ENCODE results near the gene EID2.

Gene EID2

DNA sequence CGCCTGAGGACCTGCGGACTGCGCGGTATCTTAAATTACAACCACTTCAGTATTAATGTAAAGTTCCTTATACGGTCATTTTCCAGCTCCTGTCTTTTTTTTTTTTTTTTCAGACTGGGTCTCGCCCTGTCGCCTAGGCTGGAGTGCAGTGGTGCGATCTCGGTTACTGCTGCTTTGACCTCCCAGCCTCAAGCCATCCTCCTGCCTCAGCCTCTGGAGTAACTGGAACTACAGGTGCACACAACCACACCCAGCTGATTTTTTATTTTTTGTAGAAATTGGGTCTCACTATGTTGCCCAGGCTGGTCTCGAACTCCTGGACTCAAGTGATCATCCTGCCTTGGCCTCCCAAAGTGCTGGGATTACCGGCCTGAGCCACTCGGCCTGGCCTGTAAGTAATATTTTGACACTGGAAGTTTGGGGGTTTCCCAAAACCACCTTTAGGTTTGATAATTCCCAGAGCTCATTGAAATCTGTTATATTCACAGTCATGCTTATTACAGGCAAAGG lies 6.9 kb downstream of the EID2 start:
- no peak for DNase-seq

DNA sequence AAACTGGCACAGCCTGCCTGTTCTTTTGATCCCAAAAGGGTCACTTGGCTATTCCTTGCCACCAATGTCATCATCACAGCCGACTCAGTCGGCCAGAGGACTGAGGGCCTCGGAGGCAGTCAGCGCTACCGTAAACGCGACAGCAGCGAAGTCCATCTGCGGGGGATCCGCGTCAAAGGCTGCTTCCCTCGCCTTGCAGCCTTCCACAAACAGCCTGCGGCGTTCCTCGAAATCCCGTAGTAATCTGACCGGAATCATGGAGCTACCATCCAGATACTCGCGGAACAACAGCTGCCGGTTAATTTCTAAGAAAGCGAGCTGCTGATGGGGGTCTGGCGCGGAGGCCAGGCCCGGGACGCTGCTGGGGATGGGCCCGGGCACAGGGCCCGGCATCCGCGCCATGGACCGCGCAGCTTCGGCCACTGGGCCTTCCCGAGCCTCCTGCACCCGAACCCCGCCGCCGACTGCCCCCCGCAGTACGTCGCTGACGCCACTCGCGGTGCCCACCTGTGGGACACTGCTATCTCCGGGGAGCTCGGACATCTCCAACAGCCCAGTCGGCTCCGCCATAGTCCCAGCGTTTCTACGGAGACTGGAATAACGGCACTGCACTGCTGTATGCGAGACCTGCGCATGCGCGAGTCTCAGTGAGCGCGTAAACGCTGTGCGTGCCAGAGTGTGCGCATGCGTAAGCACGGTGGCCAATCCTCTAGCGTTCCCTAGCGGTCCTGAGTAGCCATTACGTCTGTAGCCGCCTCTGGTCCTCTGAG lies 7.5 kb downstream of the EID2 start, which contains the start of gene EID2B:
TSS of gene EID2B (minus strand) at position 620 of the 770 bp plus-strand sequence. CDS start at position 570, 50 bp downstream.
- DNase-seq = peak; percentile 98

DNA sequence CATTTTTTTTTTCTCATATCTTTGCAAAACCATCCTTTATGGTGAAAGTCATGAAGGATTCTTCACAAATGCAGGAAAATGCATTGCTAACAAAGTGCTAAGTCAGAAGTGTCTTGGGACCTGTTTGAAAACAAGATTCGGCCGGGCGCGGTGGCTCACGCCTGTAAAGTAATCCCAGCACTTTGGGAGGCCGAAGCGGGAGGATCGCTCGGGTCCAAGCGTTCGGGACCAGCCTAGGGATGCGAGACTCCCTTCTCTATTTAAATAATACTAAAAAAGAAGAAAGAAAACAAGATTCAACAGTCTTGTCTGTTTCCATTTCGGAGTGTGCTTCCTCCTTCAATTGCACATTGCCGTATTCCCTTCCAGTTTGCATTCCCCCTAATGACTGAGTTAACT lies 8.1 kb downstream of the EID2 start:
- no peak for DNase-seq

DNA sequence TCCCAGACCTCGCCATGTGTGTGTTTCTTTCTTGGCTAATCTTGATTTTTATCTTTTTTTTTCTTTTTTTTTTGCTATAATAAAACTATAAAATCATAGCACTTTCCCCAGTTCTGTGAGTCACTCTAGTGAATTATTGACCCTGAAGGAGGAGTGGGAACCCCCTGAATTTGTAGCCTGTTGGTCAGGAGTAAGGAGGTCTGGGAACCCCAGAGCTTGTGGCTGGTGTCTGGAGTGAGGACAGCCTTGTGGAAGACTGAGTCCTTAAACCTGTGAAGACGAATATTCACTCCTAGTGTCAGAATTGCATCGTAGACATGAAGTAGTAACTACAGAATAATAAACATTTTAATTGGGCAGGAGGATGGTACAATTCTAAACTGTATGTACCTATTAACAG lies 14.8 kb downstream of the EID2 start:
- DNase-seq = no peak

DNA sequence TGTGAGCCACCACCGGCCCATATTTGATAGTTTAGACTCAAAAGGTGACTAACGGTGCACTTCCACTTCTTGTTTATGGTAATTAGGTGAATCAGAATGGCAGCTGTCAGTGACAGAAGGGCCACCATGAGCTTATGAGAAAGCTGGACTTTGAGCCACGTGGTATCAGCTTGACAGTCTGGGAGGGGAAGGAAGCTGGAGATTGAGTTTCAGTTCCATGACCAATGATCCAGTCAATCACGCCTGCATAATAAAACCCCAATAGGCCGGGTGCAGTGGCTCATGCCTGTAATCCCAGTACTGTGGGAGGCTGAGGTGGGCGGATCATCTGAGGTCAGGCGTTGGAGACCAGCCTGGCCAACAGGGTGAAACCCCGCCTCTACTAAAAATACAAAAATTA lies 15.5 kb downstream of the EID2 start:
- DNase-seq = no peak

DNA sequence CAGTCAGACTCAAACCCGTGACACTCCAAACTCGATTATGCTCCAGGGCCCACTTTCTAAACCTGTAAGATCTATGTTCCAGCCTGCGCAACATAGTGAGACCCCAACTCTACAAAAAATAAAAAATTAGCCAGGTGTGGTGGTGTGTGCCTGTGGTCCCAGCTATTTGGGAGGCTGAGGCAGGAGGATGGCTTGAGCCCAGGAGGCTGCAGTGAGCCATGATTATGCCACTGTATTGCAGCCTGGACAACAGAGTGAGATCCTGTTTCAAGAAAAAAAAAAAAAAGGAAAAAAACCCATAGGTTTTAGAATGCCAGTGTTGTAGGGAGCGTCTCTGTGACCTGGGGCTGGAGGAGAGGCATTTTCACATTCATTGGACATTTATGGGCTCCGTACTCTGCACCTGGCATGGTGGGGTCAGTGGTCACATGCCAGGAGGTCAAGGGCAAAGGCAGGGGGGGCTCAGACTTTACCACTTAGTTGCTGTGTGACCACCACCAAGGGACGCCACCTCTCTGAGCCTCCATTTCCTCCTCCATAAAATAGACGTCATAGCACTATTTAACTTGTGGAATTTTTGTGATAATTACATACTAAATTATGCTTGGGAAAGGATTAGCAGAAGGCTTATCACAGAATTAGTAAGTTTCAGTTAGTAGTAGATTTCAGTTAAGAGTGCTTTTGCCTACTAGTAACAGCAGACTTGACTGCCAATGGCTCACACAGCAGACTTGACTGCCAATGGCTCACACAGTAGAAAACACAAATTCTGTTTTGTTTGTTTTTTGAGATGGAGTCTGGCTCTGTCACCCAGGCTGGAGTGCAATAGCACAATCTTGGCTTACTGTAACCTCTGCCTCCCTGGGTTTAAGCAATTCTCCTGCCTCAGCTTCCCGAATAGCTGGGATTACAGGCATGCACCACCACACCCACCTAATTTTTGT lies 19.1 kb downstream of the EID2 start:
- DNase-seq = no peak

DNA sequence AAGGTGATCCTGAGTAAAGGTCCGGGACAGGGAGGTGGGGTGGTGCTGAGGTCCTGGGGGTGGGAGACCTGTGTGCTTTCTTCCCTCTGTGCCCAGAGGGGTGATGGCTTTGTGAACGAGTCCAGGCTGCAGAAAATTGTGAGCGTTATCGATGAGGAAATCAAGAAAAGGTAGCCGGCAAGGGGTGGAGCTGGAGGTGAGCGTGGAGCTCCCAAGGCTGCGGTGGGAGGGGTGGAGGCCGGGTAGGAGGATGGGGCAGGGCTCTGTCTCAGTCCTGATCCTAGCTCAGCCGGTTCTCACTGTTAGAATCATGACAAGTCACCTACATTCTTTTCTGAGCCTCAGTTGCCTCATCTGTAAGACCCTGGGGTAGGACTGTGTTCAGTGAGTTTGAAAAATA lies 21.0 kb downstream of the EID2 start:
- DNase-seq = no peak

DNA sequence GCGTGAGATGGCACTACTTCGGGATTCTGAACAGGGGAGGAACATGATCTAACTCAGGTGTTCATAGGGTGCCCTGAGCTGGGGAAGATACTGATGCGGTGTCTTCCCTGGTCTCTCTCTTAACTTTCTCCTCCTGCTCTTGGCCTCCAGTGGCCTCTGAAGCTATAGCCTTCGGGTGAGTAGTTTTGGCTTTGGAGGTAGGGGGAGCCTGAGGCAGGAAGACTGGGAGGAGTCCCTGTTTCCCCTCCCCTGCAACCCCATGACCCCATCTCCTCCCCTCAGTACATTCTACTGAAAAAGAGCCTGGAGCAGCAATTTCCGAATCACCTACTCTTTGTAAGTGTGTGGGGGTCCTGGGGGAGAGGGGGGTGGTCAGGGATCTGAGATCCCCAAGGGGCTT lies 21.5 kb downstream of the EID2 start:
- DNase-seq = no peak

DNA sequence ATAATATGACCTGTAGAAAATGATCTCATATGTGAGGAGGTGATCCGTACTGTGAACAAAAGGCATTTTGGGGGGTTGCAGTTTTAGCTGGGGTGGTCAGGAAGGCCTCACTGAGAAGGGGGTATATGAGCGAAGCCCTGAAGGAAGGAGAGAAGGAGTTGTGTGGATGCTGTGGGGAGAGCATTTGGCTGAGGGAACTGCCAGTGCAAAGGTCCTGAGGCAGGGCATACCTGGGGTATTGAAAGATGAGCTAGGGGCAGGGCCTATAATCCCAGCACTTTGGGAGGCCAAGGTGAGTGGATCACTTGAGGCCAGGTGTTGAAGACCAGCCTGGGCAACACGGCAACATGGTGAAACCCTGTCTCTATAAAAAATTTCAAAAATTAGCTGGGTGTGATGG lies 22.5 kb downstream of the EID2 start:
- no peak for DNase-seq

DNA sequence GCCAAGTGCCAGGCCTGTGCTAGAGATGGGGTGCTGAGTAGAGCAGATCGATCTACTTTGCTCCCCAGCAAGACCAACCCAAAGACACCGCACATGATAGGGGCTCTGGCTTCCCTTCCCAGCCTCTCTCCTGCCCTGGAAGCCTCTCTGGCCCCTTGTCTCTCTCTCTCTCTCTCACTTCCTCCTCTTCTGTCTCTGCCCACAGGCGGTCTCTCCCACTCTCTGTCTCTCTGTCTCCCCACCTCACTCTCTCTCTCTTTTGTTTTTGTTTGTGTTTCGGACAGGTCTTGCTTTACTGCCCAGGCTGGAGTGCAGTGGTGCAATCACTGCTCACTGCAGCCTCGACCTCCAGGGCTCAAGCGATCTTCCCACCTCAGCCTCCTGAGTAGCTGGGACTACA lies 23.7 kb downstream of the EID2 start:
- no peak for DNase-seq

DNA sequence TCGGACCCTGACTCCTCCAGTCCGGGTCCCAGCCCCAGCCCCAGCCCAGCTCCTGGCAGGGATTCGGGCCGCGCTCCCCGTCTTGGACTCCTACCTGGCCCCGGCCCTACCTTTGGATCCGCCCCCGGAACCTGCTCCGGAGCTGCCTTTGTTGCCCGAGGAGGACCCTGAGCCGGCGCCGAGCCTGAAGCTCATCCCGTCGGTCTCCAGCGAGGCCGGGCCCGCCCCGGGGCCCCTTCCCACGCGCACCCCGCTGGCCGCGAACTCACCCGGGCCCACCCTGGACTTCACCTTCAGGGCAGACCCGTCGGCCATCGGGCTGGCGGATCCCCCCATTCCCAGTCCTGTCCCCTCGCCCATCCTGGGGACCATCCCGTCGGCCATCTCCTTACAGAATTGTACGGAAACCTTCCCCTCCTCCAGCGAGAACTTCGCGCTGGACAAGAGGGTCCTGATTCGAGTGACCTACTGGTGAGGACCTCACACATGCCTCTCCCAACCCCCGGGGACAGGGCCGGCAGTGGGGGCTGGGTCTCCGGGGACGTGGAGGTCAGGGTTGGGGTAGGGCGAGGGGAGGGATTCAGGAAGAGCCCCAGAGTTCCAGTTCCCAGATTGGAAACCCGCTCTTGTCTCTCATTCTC lies 24.3 kb downstream of the EID2 start:
- peak; percentile 63 for DNase-seq

DNA sequence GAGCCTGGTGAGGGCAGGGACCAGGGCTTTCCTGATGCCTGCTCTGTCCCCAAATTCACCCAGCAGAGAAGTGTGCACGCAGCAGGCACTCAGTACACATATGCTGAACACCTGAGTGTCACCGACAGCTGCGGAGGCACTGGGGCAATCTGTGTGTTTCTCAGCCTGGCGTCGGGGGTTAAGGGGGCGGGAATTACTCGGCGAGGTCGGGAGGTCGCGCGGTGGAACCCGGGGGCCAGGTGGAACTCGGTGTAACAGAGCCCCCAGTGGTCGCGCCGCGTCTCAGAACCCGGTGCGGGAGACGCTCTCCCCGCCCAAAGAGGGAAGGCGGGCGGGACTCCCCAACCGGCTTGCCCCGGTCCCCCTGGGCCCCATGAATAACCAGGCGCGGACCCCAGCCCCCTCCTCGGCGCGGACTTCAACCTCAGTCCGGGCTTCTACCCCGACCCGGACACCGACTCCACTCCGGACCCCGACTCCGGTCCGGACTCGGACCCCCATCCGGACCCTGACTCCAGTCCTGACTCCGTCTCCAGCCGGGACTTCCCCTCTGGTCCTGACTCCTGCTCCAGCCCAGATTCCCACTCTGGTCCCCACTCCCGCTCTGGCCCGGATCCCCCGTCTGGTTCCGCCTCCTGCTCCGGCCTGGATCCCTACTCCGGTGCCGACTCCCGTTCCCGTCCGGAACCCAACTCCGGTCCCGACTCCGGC lies 25.0 kb downstream of the EID2 start, which contains the start of gene SELENOV:
TSS of gene SELENOV (plus strand) at position 300 of the 711 bp plus-strand sequence. CDS start at position 374, 74 bp downstream.
- DNase-seq = no peak

DNA sequence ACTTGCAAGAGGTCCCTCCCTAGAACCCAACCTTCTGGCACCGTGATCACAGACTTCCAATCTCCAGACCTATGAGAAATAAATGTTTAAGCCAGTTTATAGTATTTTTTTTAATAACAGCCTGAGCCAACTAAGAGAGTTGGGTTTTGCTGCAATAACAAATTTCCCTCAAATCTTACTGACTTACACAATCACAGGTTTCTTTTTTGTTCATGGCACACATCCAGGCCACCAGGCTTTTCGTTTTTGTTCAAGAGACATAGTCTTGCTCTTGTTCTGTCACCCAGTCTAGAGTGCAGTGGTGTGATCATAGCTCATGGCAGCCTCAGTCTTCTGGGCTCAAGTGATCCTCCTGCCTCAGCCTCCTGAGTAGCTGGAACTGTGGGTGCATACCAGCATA lies 27.0 kb downstream of the EID2 start:
- DNase-seq = no peak

DNA sequence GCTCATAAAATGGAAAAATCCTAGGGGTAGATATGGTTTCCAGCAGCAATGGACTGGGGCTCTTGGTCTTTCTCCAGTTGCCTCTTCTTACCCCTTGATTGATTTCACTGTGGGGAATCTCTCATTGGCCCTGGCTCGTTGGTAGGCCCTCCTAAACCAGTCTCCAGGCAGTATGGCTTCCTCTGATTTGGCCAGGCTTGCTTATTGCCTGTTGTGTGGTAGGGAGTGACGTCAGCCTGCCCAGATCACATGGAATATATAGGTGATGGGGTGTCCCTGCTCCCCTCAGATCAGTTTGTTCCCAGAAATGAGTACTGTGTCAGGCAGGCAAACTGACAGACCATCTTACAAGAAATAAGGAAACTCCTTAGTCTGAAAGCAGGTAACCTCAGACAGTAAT lies 30.7 kb downstream of the EID2 start:
- DNase-seq = no peak

DNA sequence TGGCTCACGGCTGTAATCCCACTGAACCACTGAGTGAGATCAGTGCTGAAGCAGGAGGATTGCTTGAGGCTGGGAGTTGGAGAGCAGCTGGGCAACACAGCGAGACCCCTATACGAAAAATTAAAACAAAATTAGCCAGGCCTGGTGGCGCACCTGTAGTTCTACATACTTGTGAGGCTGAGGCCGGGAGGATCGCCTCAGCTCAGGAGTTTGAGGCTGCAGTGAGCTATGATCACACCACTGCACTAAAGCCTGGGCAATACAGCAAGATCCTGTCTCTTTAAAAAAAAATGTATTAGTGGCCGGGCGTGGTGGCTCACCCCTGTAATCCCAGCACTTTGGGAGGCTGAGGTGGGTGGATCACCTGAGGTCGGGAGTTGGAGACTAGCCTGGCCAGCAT lies 31.3 kb downstream of the EID2 start:
- DNase-seq = no peak

DNA sequence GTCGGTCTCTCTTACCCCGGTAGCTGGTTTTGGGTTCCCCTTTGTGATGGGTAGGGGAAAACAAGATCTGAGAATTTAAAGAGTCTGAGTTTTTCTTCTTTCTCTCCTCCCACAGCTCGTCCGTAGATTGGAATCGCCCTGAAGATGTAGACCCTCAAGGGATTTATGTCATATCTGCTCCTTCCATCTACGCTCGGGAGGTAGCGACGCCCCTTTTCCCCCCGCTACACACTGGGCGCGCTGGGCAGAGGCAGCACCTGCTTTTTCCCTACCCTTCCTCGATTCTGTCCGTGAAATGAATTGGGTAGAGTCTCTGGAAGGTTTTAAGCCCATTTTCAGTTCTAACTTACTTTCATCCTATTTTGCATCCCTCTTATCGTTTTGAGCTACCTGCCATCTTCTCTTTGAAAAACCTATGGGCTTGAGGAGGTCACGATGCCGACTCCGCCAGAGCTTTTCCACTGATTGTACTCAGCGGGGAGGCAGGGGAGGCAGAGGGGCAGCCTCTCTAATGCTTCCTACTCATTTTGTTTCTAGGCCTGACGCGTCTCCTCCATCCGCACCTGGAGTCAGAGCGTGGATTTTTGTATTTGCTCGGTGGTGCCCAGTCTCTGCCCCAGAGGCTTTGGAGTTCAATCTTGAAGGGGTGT lies 32.1 kb downstream of the EID2 start:
- no peak for DNase-seq

DNA sequence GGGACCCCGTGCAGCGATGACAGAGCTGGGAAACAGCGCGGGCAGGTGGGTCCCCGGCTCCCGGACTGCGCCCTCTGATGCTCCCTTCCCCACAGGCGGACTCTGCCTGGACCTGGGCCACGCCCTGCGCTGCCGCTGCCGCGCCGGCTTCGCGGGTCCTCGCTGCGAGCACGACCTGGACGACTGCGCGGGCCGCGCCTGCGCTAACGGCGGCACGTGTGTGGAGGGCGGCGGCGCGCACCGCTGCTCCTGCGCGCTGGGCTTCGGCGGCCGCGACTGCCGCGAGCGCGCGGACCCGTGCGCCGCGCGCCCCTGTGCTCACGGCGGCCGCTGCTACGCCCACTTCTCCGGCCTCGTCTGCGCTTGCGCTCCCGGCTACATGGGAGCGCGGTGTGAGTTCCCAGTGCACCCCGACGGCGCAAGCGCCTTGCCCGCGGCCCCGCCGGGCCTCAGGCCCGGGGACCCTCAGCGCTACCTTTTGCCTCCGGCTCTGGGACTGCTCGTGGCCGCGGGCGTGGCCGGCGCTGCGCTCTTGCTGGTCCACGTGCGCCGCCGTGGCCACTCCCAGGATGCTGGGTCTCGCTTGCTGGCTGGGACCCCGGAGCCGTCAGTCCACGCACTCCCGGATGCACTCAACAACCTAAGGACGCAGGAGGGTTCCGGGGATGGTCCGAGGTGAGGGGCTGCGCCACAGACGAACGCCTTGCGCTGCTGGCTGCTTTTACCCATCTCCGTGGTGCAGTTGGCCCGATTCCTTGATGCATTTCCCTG lies 32.8 kb downstream of the EID2 start:
- peak; percentile 84 for DNase-seq

DNA sequence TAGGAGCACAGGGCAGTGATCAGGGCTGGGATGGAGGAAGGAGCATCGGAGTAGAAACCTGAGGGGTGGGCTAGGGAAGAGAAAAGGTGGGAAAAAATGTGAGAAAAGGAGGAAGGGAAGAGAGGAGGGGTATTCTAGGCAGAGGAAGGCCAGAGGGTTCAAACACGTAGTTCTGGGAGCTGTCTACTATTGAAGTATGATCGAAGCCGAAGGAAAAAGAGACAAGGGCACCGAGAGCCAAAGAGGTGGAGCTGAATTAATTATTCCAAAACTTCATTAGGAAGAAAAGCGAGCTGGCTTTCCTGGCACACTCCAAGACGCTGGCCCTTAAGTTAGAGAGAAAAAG lies 33.4 kb downstream of the EID2 start:
- DNase-seq = no peak

DNA sequence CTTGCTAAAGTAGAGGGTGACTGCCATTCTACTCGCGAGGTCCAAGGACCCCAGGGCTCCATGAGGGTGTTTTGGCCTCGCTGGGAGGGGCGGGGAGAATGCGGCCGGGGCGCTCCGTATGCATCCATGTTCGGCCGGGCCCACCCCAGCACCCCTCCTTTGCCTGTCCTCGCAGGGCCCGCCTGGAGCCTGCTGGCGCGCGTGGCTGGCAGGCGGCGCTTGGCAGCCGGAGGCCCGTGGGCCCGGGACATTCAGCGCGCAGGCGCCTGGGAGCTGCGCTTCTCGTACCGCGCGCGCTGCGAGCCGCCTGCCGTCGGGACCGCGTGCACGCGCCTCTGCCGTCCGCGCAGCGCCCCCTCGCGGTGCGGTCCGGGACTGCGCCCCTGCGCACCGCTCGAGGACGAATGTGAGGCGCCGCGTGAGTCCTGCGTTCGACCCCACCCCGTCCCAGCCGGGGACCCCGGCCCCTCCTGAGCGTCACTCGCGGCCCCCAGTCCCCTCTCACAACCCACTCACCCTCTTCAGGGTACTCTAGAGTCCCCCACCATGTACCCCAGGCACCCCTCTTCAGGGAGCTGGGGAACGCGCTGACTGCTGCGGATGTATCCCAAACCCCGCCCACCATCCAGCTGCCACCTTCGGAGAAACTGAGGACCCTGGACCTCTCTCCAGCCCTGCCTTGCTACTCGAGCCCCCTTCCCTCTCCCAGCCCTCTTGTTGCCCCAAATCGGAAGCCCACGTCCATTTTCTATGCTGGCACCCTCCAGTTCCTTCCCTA lies 37.1 kb downstream of the EID2 start:
- DNase-seq = peak; percentile 95

DNA sequence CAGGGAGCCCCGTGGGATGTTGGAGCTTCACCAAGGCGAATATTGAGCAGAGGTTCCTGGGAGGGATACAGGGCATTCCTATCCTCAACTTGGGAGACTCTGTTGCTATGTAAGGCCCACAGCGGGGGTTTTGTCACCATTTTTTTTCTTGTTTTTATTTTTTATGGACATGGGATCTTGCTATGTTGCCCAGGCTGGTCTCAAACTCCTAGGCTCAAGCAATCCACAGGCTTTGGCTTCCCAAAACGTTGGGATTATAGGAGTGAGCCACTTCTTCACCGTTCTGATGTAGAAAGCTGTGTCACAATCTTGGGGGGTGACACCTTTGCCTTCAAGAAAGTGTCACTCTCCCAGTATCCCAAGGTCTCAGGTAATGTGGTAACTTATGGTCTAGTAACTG lies 38.6 kb downstream of the EID2 start:
- DNase-seq = no peak

Data from activated CD8-positive, alpha-beta memory T cell treated with anti-CD3 and anti-CD28 coated beads, Interleukin-2, amount 50 U/mL, for 48 hours (primary cell).